ENCODE results near the gene KBTBD12. TPM values are rescaled to one million over a fixed set of nuclear protein-coding genes. Genes with fewer than 3 reads are reported as not detected.

KBTBD12 gene
- polyA plus RNA-seq, 2 donors = 0.06 to 0.13 TPM

- 57 to 65% methylated on average over 8 of the region's 8 CpGs for WGBS, 2 donors
- peaks cover 0 to 13% of the 10 kb centered on the region in 2 donors for H3K4me1 ChIP-seq (ENCODE audit: control insufficient read depth in 2 of 2, insufficient read depth in 2 of 2, low read length in 1 of 2)
These were observed 448 bp upstream of the KBTBD12 start for GRCh38 chr3:127914584-127914983.

GRCh38 chr3:127915937-127916493 lies 983 bp downstream of the KBTBD12 start:
- H3K4me3 ChIP-seq (ENCODE audit: low read depth in 1 of 2, low read length in 2 of 2) = peak overlapping the region; percentile 38 to 49

More at GRCh38 chr3:127914584-127914983, 448 bp upstream of the KBTBD12 start:
- no peak overlapping the region for H3K27ac ChIP-seq (ENCODE audit: low read depth in 2 of 2, low read length in 1 of 2)
- H3K4me3 ChIP-seq (ENCODE audit: low read depth in 1 of 2, low read length in 2 of 2) = peak overlapping the region in 1 of 2 donors; percentile 49
- no peaks in the 10 kb centered on the region for H3K27me3 ChIP-seq (ENCODE audit: control insufficient read depth in 1 of 2, insufficient read depth in 2 of 2, low read length in 2 of 2)
- peaks cover 0 to 4% of the 10 kb centered on the region in 2 donors for H3K9me3 ChIP-seq (ENCODE audit: control insufficient read depth in 2 of 2, insufficient read depth in 1 of 2, low read depth in 1 of 2, low read length in 1 of 2)
- H3K36me3 ChIP-seq (ENCODE audit: control insufficient read depth in 2 of 2, insufficient read depth in 2 of 2, low read length in 1 of 2) = no peaks in the 10 kb centered on the region

DNA sequence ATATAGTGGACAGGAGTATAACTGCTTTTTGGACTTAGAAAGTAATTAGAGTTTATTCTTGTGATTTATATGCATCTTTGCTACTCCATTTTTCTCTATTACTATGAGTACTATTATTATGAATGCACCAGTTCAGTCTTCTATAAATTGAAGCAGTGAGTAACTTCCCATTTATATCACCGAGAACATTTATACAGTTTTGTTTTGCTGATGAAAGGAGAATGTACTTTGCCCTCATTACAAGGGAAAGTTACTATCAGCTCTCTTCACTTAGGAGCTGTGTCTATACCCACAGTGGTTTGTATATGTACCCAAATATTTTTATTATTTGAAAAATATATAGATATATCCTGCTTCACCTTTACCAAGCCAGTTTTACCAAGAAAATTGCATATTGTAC lies 5.7 kb downstream of the KBTBD12 start:
- H3K4me1 ChIP-seq (ENCODE audit: control insufficient read depth in 2 of 2, insufficient read depth in 2 of 2, low read length in 1 of 2) = no peaks in the 10 kb centered on the region
- no peak overlapping the region for H3K27ac ChIP-seq (ENCODE audit: low read depth in 2 of 2, low read length in 1 of 2)
- H3K4me3 ChIP-seq (ENCODE audit: low read depth in 1 of 2, low read length in 2 of 2) = no peak overlapping the region
- H3K36me3 ChIP-seq (ENCODE audit: control insufficient read depth in 2 of 2, insufficient read depth in 2 of 2, low read length in 1 of 2) = no peaks in the 10 kb centered on the region
- WGBS, 2 donors = 55 to 73% methylated on average over 1 of the region's 1 CpG
- H3K27me3 ChIP-seq (ENCODE audit: control insufficient read depth in 1 of 2, insufficient read depth in 2 of 2, low read length in 2 of 2) = peaks cover 0 to 2% of the 10 kb centered on the region in 2 donors
- no peaks in the 10 kb centered on the region for H3K9me3 ChIP-seq (ENCODE audit: control insufficient read depth in 2 of 2, insufficient read depth in 1 of 2, low read depth in 1 of 2, low read length in 1 of 2)

More at GRCh38 chr3:127915937-127916493, 983 bp downstream of the KBTBD12 start:
- Histone ChIP-seq H3K4me1 (ENCODE audit: control insufficient read depth in 2 of 2, insufficient read depth in 2 of 2, low read length in 1 of 2) (peaks cover 0 to 10% of the 10 kb centered on the region in 2 donors), H3K27ac (ENCODE audit: low read depth in 2 of 2, low read length in 1 of 2) (peak overlapping the region in 1 of 2 donors; percentile 67), H3K9me3 (ENCODE audit: control insufficient read depth in 2 of 2, insufficient read depth in 1 of 2, low read depth in 1 of 2, low read length in 1 of 2) (peaks cover 0 to 4% of the 10 kb centered on the region in 2 donors), H3K27me3 (ENCODE audit: control insufficient read depth in 1 of 2, insufficient read depth in 2 of 2, low read length in 2 of 2) (no peaks in the 10 kb centered on the region), H3K36me3 (ENCODE audit: control insufficient read depth in 2 of 2, insufficient read depth in 2 of 2, low read length in 1 of 2) (no peaks in the 10 kb centered on the region)
- 70 to 75% methylated on average over 10 of the region's 10 CpGs for WGBS, 2 donors

- 89 to 93% methylated on average over 4 of the region's 4 CpGs for WGBS, 2 donors
- Histone ChIP-seq H3K9me3 (ENCODE audit: control insufficient read depth in 2 of 2, insufficient read depth in 1 of 2, low read depth in 1 of 2, low read length in 1 of 2) (no peaks in the 10 kb centered on the region), H3K36me3 (ENCODE audit: control insufficient read depth in 2 of 2, insufficient read depth in 2 of 2, low read length in 1 of 2) (no peaks in the 10 kb centered on the region), H3K27me3 (ENCODE audit: control insufficient read depth in 1 of 2, insufficient read depth in 2 of 2, low read length in 2 of 2) (peaks cover 0 to 2% of the 10 kb centered on the region in 2 donors), H3K27ac (ENCODE audit: low read depth in 2 of 2, low read length in 1 of 2) (no peak overlapping the region), H3K4me1 (ENCODE audit: control insufficient read depth in 2 of 2, insufficient read depth in 2 of 2, low read length in 1 of 2) (no peaks in the 10 kb centered on the region), H3K4me3 (ENCODE audit: low read depth in 1 of 2, low read length in 2 of 2) (no peak overlapping the region)
These were observed 8.6 kb downstream of the KBTBD12 start for GRCh38 chr3:127923611-127924010.

GRCh38 chr3:127925384-127925783 lies 10.4 kb downstream of the KBTBD12 start:
- peaks cover 0 to 2% of the 10 kb centered on the region in 2 donors for H3K27me3 ChIP-seq (ENCODE audit: control insufficient read depth in 1 of 2, insufficient read depth in 2 of 2, low read length in 2 of 2)
- no peaks in the 10 kb centered on the region for H3K4me1 ChIP-seq (ENCODE audit: control insufficient read depth in 2 of 2, insufficient read depth in 2 of 2, low read length in 1 of 2)
- no peak overlapping the region for H3K27ac ChIP-seq (ENCODE audit: low read depth in 2 of 2, low read length in 1 of 2)
- WGBS, 2 donors = 61 to 71% methylated on average over 2 of the region's 2 CpGs
- H3K36me3 ChIP-seq (ENCODE audit: control insufficient read depth in 2 of 2, insufficient read depth in 2 of 2, low read length in 1 of 2) = no peaks in the 10 kb centered on the region
- H3K9me3 ChIP-seq (ENCODE audit: control insufficient read depth in 2 of 2, insufficient read depth in 1 of 2, low read depth in 1 of 2, low read length in 1 of 2) = no peaks in the 10 kb centered on the region
- H3K4me3 ChIP-seq (ENCODE audit: low read depth in 1 of 2, low read length in 2 of 2) = no peak overlapping the region

- Histone ChIP-seq H3K36me3 (ENCODE audit: control insufficient read depth in 2 of 2, insufficient read depth in 2 of 2, low read length in 1 of 2) (no peaks in the 10 kb centered on the region), H3K27ac (ENCODE audit: low read depth in 2 of 2, low read length in 1 of 2) (no peak overlapping the region), H3K9me3 (ENCODE audit: control insufficient read depth in 2 of 2, insufficient read depth in 1 of 2, low read depth in 1 of 2, low read length in 1 of 2) (no peaks in the 10 kb centered on the region), H3K4me1 (ENCODE audit: control insufficient read depth in 2 of 2, insufficient read depth in 2 of 2, low read length in 1 of 2) (no peaks in the 10 kb centered on the region), H3K4me3 (ENCODE audit: low read depth in 1 of 2, low read length in 2 of 2) (no peak overlapping the region), H3K27me3 (ENCODE audit: control insufficient read depth in 1 of 2, insufficient read depth in 2 of 2, low read length in 2 of 2) (peaks cover 0 to 2% of the 10 kb centered on the region in 2 donors)
- 81 to 82% methylated on average over 3 of the region's 3 CpGs for WGBS, 2 donors
These were observed 13.0 kb downstream of the KBTBD12 start for GRCh38 chr3:127927829-127928604.

DNA sequence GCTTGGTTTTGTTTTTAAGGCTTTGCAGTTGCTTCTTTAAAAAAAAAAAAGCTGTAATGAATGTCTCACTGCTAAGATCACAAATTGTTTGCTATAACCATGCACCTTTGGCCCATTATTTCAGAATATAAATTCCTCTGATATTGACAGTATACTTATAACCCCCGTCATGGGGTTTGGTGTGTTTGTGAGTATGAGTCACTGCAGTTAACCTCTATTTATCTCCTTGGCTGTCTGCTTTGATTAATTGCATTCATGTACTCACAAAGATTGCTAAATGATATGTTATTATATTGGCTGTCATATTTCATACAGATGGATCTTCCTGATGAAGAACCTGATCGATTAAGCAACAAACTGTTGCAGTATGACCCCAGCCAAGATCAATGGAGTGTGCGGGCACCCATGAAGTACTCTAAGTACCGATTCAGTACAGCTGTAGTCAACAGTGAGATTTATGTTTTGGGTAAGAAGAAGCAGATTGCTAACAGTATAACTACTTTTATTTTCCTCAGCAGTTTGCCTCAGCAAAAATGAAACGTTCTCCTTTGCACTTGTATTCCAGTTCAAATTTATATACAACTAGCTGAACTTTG lies 14.9 kb downstream of the KBTBD12 start:
- H3K4me1 ChIP-seq (ENCODE audit: control insufficient read depth in 2 of 2, insufficient read depth in 2 of 2, low read length in 1 of 2) = no peaks in the 10 kb centered on the region
- no peaks in the 10 kb centered on the region for H3K9me3 ChIP-seq (ENCODE audit: control insufficient read depth in 2 of 2, insufficient read depth in 1 of 2, low read depth in 1 of 2, low read length in 1 of 2)
- WGBS, 2 donors = 72 to 74% methylated on average over 5 of the region's 5 CpGs
- no peak overlapping the region for H3K4me3 ChIP-seq (ENCODE audit: low read depth in 1 of 2, low read length in 2 of 2)
- no peaks in the 10 kb centered on the region for H3K36me3 ChIP-seq (ENCODE audit: control insufficient read depth in 2 of 2, insufficient read depth in 2 of 2, low read length in 1 of 2)
- no peaks in the 10 kb centered on the region for H3K27me3 ChIP-seq (ENCODE audit: control insufficient read depth in 1 of 2, insufficient read depth in 2 of 2, low read length in 2 of 2)
- no peak overlapping the region for H3K27ac ChIP-seq (ENCODE audit: low read depth in 2 of 2, low read length in 1 of 2)

- Histone ChIP-seq H3K27ac (ENCODE audit: low read depth in 2 of 2, low read length in 1 of 2) (no peak overlapping the region), H3K4me3 (ENCODE audit: low read depth in 1 of 2, low read length in 2 of 2) (no peak overlapping the region), H3K4me1 (ENCODE audit: control insufficient read depth in 2 of 2, insufficient read depth in 2 of 2, low read length in 1 of 2) (no peaks in the 10 kb centered on the region), H3K27me3 (ENCODE audit: control insufficient read depth in 1 of 2, insufficient read depth in 2 of 2, low read length in 2 of 2) (no peaks in the 10 kb centered on the region), H3K36me3 (ENCODE audit: control insufficient read depth in 2 of 2, insufficient read depth in 2 of 2, low read length in 1 of 2) (no peaks in the 10 kb centered on the region), H3K9me3 (ENCODE audit: control insufficient read depth in 2 of 2, insufficient read depth in 1 of 2, low read depth in 1 of 2, low read length in 1 of 2) (no peaks in the 10 kb centered on the region)
- WGBS, 2 donors = 96 to 97% methylated on average over 1 of the region's 1 CpG
These were observed 18.4 kb downstream of the KBTBD12 start for GRCh38 chr3:127933396-127933795.

DNA sequence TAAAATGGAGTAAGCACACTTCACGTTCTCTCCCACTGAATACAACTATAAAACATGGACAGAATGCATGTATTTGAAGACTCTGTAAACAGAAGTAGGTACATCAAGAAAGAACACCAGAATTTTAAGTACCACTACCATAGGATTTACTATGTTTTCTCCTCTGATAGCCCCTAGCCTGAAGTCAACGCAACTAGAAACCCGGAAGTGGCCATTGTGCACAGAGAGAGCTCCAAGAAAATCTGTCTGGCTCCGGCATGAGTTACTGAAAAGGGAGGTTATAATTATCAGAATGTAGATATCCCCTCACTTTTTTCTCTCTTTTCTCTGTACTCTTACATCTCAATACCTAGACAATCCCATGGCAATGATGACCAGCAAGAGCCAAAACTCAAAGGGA lies 23.8 kb downstream of the KBTBD12 start:
- no peak overlapping the region for H3K4me3 ChIP-seq (ENCODE audit: low read depth in 1 of 2, low read length in 2 of 2)
- H3K27me3 ChIP-seq (ENCODE audit: control insufficient read depth in 1 of 2, insufficient read depth in 2 of 2, low read length in 2 of 2) = no peaks in the 10 kb centered on the region
- no peak overlapping the region for H3K27ac ChIP-seq (ENCODE audit: low read depth in 2 of 2, low read length in 1 of 2)
- no peaks in the 10 kb centered on the region for H3K9me3 ChIP-seq (ENCODE audit: control insufficient read depth in 2 of 2, insufficient read depth in 1 of 2, low read depth in 1 of 2, low read length in 1 of 2)
- H3K36me3 ChIP-seq (ENCODE audit: control insufficient read depth in 2 of 2, insufficient read depth in 2 of 2, low read length in 1 of 2) = no peaks in the 10 kb centered on the region
- 93 to 96% methylated on average over 4 of the region's 4 CpGs for WGBS, 2 donors
- no peaks in the 10 kb centered on the region for H3K4me1 ChIP-seq (ENCODE audit: control insufficient read depth in 2 of 2, insufficient read depth in 2 of 2, low read length in 1 of 2)

Data from esophagus (tissue), 2 donors.